ENCODE measurements around the gene DDI1. TPM values are rescaled to one million over a fixed set of nuclear protein-coding genes. Genes with fewer than 3 reads are reported as not detected.

The DDI1 gene
- total and polyA plus RNA-seq, 2 experiments from 2014 or later: 0.13 TPM; not detected in 1

- TF ChIP-seq ZNF462 (CRISPR knock-in tag; IDR thresholded peaks at IDR 0.05): no peak
- TF ChIP-seq EZH2phosphoT487 (IDR thresholded peaks at IDR 0.05; ENCODE audit: unreplicated experiment): no peak
- no peak for TF ChIP-seq POLR2AphosphoS5 (IDR thresholded peaks at IDR 0.05; ENCODE audit: low read depth)
- TF ChIP-seq, protein P1, sequence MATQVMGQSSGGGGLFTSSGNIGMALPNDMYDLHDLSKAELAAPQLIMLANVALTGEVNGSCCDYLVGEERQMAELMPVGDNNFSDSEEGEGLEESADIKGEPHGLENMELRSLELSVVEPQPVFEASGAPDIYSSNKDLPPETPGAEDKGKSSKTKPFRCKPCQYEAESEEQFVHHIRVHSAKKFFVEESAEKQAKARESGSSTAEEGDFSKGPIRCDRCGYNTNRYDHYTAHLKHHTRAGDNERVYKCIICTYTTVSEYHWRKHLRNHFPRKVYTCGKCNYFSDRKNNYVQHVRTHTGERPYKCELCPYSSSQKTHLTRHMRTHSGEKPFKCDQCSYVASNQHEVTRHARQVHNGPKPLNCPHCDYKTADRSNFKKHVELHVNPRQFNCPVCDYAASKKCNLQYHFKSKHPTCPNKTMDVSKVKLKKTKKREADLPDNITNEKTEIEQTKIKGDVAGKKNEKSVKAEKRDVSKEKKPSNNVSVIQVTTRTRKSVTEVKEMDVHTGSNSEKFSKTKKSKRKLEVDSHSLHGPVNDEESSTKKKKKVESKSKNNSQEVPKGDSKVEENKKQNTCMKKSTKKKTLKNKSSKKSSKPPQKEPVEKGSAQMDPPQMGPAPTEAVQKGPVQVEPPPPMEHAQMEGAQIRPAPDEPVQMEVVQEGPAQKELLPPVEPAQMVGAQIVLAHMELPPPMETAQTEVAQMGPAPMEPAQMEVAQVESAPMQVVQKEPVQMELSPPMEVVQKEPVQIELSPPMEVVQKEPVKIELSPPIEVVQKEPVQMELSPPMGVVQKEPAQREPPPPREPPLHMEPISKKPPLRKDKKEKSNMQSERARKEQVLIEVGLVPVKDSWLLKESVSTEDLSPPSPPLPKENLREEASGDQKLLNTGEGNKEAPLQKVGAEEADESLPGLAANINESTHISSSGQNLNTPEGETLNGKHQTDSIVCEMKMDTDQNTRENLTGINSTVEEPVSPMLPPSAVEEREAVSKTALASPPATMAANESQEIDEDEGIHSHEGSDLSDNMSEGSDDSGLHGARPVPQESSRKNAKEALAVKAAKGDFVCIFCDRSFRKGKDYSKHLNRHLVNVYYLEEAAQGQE (IDR thresholded peaks at IDR 0.05; ENCODE audit: unreplicated experiment): no peak
- TF ChIP-seq CREB1 (CRISPR knock-in tag; IDR thresholded peaks at IDR 0.05; ENCODE audit: low read depth): no peak
- no peak for TF ChIP-seq EZH2 (IDR thresholded peaks at IDR 0.05; ENCODE audit: low read depth, unreplicated experiment)
- TF ChIP-seq JUNB (IDR thresholded peaks at IDR 0.05; ENCODE audit: unreplicated experiment): no peak
- no peak for TF ChIP-seq ZNF331 (CRISPR knock-in tag; IDR thresholded peaks at IDR 0.05; ENCODE audit: low read depth)
Measured at GRCh38 chr11:104054911-104055529, 18.6 kb downstream of the DDI1 start (continued).

All from GM23338 (cell line).